Suprapubic skin (tissue), 4 donors: ENCODE results near the gene TRIM61. TPM values are rescaled to one million over a fixed set of nuclear protein-coding genes. Genes with fewer than 3 reads are reported as not detected.

ENCODE experiments used
- DNase-seq, 2 donors: peaks; one replicate each; pipeline ENCODE4 v3.0.0-alpha.2; 2019; ENCODE audit warnings: low spot score in 2 of 2
- H3K27ac ChIP-seq: fragments of 200-600 bp; sonication (generic); one replicate; pipeline ENCODE4 v1.5.1; 2019
- H3K27me3 ChIP-seq: fragments of 200-600 bp; sonication (generic); one replicate; pipeline ENCODE4 v1.5.1; 2019
- H3K36me3 ChIP-seq: fragments of 200-600 bp; sonication (generic); one replicate; pipeline ENCODE4 v1.5.1; 2019
- H3K4me1 ChIP-seq: fragments of 200-600 bp; sonication (generic); one replicate; pipeline ENCODE4 v1.5.1; 2019
- H3K4me3 ChIP-seq: fragments of 200-600 bp; sonication (generic); one replicate; pipeline ENCODE4 v1.5.1; 2019; ENCODE audit warnings: mild to moderate bottlenecking
- H3K9me3 ChIP-seq: fragments of 200-600 bp; sonication (generic); one replicate; pipeline ENCODE4 v1.5.1; 2019
- EP300 ChIP-seq: sonication (generic); formaldehyde crosslinking; IDR thresholded peaks from one replicate; pipeline ENCODE4 v1.6.1; 2017; ENCODE audit warnings: antibody characterized with exemption
- POLR2A ChIP-seq, 2 donors: fragments of 450-650 bp; IDR thresholded peaks; one replicate each; pipeline ENCODE4 v1.6.1; 2017; ENCODE audit warnings: antibody characterized with exemption in 2 of 2, mild to moderate bottlenecking in 2 of 2, moderate library complexity in 2 of 2
- POLR2AphosphoS5 ChIP-seq, 3 donors: sonication (generic); formaldehyde crosslinking; IDR thresholded peaks; one replicate each; pipeline ENCODE4 v1.6.1; 2017; ENCODE audit warnings: antibody characterized with exemption in 3 of 3
- WGBS: methylation state at CpG from one replicate; pipeline ENCODE4 v1.1.5; 2018; 5-methylcytosine and 5-hydroxymethylcytosine counted together
- total RNA-seq, 4 donors: library from RNA; depleted of rRNA; stranded (reverse); fragments of >200 nt; gene quantifications; one replicate each; pipeline ENCODE4 v1.1.0, GENCODE V29; 2016
- TF ChIP-seq, protein P1 (sequence below), 2 donors: fragments of 200-600 bp in 1 of 2; fragments of 450-650 bp in 1 of 2; sonication (generic) in 1 of 2; IDR thresholded peaks; one replicate each; pipeline ENCODE4 v1.5.1; 2016 to 2019; ENCODE audit warnings: antibody characterized with exemption in 2 of 2, mild to moderate bottlenecking in 1 of 2, moderate library complexity in 1 of 2

The TRIM61 gene
- total RNA-seq, 4 donors from 2014 or later, result not detected

DNA sequence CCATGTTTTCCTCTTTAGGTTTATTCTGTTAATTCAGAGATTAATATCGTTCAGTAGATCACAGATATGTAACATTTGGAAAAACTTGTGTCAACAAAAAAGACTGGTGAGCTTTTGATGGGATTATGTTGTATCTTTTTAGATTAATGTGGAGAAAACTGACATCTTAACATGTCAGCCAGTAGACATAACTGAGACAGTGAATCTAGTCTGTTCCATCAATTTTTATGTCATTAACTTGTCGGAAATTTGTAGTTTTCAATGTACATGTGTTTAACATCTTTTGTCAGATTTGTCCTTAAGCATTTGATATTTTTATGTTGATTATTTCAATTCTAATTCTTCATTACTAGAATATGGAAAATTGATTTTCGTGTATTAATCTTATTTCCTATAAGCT, 58.5 kb downstream of the TRIM61 start:
- H3K4me1 ChIP-seq, result no peaks in the 10 kb centered on the region
- H3K4me3 ChIP-seq, result no peak overlapping the region
- TF ChIP-seq, protein P1, sequence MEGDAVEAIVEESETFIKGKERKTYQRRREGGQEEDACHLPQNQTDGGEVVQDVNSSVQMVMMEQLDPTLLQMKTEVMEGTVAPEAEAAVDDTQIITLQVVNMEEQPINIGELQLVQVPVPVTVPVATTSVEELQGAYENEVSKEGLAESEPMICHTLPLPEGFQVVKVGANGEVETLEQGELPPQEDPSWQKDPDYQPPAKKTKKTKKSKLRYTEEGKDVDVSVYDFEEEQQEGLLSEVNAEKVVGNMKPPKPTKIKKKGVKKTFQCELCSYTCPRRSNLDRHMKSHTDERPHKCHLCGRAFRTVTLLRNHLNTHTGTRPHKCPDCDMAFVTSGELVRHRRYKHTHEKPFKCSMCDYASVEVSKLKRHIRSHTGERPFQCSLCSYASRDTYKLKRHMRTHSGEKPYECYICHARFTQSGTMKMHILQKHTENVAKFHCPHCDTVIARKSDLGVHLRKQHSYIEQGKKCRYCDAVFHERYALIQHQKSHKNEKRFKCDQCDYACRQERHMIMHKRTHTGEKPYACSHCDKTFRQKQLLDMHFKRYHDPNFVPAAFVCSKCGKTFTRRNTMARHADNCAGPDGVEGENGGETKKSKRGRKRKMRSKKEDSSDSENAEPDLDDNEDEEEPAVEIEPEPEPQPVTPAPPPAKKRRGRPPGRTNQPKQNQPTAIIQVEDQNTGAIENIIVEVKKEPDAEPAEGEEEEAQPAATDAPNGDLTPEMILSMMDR (IDR thresholded peaks at IDR 0.05), result no peak
- TF ChIP-seq POLR2AphosphoS5 (IDR thresholded peaks at IDR 0.05), result no peak
- no peak for TF ChIP-seq EP300
- no peak for TF ChIP-seq POLR2A (IDR thresholded peaks at IDR 0.05)
- DNase-seq, result no peak
- H3K27me3 ChIP-seq, result no peaks in the 10 kb centered on the region
- 64% methylated on average over 3 of the region's 3 CpGs for WGBS
- no peaks in the 10 kb centered on the region for H3K9me3 ChIP-seq
- no peaks in the 10 kb centered on the region for H3K36me3 ChIP-seq
- no peak overlapping the region for H3K27ac ChIP-seq

Other genes starting within 250 kb of the TRIM61 start
- not detected for gene SMIM31, start 223.5 kb downstream of the TRIM61 start, total RNA-seq
- not detected for gene APELA, start 100.5 kb downstream of the TRIM61 start, total RNA-seq
- gene TRIM60, start 54.3 kb upstream of the TRIM61 start, total RNA-seq, result not detected
- not detected for gene TRIM75, start 76.2 kb upstream of the TRIM61 start, total RNA-seq
- 10 to 100 TPM in 2 of 4 donors, 1 to 10 TPM in 2; 7.0 to 10.9 (median 10.0) TPM for gene TMEM192, start 135.2 kb upstream of the TRIM61 start, total RNA-seq
- gene KLHL2, start 229.9 kb upstream of the TRIM61 start, total RNA-seq, result 10 to 100 TPM; 12.5 to 16.4 (median 14.1) TPM